Cerebellar cortex (tissue), 1 donor: ENCODE measurements around the gene TM4SF18.
A peak's percentile ranks its signal among the peaks of the same experiment; 100 is the strongest.
"Not testable (repeated sequence)": the region's sequence is repeated elsewhere in the genome, so short reads cannot be mapped to it uniquely, and the experiment has no call there.

ENCODE experiments used
- DNase-seq: peaks from one replicate; pipeline ENCODE4 v3.0.0-alpha.2; 2015; ENCODE audit warnings: low spot score

Gene TM4SF18

DNA sequence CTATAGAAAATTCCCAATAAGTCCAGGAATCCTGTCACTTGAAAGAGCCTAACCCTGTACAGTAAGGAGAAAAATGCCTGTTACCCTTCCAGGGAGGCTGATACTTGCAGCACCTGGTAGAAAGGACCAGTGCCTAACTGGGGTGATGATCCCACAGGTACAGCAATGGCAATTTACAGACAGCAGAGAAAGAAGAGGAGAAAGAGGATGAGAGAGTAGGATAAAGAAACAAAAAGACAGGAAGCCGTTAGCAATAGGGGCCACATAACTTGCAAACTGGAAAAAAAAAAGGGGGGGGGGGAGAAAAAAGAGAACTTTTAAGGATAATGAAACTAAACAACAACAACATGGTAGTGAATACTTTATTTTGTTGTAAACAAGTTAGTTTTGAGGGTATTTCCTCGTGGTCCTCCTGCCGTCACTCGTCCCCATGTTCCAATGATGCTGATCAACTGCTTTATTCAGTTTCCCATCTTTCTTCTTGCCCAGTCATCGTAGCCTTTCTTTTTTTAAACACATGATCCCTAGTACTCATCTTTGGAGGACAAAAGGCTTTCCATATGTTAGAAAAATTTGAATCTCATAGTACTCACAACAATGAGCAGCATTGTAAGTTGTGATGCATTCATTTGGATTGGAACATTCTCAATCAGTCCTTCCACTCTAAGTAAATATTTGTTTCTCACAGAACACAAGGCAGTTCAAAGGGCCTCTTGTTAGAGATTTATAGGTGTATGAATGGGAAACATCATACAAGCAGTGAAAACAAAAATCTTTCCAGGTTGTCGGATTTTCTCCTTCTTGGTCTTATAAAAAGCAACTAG, 35.5 kb upstream of the TM4SF18 start:
- DNase-seq: peak; percentile 60

DNA sequence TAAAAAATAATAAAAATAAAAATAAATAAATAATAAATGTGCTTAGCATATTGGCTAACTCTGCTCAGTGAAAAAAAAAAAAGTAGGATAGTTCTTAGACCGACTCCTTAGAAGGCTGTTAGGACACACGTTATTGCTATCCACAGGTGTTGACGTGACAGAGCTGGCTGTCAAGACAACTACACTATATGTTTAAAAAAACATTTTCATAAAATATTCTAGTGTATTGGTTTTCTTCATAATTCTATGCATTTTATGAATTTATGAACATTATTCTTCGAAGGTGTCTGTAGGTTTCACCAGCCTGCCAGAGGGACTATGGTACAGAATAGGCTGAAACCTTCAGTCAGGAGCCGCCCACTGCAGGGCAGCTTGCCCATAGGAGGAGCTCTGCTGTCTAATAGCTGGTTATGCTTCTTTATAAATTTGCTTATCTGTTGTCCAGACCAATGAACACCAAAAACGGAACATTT, 34.8 kb upstream of the TM4SF18 start:
- DNase-seq: peak; percentile 75

DNA sequence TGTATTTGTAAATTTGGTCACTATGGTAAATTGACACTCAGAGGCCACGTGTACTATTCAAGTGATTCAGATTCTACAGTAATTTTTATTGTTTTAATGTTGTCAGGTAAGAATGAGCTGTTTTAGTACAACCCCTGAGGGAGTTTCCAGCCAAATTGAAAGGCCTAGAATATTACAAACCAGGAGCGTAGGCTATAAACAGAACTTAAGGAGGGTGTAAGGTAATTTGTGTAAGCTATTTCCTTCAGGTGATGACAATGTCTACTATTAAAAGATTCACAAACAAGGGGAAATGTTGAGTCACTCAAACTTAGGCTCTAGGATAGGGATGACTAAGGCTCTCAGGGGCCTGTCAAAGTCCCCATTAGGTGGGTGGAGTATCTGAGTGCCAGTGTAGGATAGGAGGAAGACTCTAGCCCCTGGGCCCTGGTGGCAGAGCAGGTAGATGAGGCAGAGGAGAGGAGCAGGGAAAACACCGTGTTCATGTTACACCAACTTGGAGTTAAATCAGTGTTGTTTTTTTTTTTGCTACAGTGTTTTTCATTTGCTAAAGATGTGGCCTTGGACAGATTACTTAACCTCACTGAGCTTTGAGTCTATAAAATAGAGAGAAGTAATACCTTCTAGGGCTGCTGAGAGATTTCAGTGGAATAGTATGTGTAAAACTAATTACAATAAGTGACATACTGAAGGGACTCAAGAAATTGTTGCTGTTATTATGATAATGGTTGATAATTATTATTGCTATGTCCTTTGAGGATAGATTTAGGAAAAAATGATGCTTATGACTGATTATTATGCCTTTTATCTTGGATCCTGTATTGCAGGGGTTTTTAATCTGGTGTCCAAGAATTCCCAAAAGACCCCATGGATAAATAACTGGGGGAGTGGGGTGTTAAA, 33.8 kb upstream of the TM4SF18 start:
- DNase-seq: peak; percentile 91

DNA sequence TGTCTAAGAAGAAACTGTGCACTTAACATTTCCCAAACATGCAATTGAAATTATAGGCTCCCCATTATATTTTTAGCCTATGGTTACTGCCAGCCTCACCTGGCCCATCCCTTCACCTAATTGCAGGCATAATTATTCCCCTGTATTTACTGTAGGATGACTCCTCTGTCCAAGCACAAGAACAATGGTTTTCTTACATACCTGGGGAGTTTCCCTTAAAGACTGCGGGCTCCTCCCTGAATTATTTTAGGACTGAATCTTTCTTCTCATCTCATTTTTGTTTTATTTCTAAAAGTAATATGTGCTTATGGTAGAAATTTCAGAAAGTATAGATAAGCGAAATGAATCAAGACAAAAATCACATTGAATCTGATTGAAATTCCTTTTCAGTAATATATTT, 32.6 kb upstream of the TM4SF18 start:
- DNase-seq: no peak

DNA sequence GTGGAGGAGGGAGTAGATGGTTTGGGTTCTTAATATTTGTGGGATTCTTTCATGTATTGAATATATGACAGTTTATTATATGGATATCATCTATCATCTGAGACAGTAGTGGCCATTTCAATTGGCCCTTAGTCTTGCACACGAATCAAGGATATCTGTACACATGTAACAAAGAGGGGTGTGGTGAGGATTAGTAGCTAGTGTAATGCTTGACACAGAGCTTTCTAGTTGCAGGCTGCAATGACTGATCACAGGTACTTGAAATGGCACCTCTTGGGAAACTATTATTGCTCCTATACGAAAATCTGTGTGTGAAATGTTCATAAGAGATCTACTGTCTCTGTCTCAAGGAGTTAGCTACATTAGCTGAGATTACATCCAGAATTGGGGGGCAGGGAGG, 31.2 kb upstream of the TM4SF18 start:
- no peak for DNase-seq

DNA sequence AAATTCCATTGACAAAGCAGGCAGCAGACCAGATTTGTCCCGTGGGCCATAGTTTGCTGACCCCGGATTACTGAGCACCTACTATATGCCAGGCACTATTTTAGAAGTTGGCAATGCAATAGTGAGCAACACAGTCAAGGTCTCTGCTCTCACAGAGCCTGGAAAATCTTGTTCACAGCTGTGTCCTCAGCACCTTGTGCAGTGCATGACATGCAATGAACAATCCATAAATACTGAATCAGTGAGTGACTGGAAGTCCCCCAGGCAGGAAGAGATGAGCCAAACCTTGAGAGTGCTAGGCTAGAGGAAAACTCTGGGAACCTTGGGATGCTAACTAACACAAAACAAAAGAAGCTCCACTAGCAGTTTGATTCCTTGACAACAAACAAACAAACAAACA, 29.6 kb upstream of the TM4SF18 start:
- DNase-seq: no peak

DNA sequence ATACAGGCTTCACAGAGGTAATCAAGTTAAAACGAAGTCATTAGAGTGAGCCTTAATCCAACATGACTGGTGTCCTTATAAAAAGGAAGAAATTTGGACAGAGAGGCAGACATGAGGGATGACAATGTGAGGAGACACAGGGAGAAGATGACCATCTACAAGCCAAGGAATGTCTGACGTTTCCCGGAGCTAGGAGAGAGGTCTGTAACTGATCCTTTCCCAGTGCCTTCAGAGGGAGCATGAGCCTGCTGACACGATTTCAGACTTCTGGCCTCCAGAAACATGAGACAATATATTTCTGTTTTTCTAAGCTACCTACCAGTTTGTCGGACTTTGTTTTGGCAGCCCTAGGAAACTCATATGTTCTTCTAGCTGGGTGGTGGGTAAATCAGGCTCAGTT, 28.9 kb upstream of the TM4SF18 start:
- DNase-seq: no peak

DNA sequence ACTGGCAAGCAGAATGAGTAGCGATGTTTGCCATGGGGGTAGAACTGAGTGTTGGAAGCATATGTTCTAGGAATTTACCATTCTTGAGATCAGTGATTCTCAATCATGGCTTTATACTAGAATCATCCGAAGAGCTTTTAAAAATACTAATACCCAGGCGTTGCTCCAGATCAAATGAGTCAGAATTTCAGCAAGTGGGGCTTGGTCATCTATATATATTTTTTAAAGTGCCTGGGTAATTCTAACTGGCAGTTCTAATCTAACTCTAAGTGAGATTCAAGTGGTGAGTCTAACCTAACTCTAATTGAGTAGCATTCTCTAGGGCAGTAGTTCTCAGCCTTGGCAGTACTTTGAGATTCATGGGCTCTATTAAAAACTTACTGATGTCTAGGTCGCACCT, 23.2 kb upstream of the TM4SF18 start:
- DNase-seq: no peak

DNA sequence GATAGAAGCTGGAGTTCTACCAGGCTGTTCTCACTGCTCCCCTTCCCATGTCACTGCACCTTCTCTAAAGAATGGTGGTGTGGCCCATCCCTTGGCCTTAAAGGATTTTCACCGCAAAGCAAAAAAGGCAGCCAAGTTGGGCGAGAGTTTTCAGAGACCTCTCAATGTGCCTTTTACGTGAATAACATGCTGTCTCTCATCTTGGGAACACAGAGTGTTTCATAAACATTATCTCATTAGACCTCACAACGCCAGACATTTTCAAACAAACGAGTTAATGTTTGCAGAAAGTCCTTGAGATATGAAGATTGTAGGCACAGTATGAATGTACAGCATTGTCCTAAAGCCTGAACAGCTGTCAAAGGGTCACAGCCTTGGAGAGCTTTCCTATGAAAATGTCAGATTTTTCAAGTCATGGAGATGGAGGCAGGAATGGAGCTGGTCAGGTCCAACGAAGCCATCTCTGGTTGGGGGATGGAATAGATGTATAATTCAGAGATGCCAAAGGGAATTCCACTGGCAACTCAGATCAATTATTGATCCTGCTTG, 22.7 kb upstream of the TM4SF18 start:
- DNase-seq: no peak

DNA sequence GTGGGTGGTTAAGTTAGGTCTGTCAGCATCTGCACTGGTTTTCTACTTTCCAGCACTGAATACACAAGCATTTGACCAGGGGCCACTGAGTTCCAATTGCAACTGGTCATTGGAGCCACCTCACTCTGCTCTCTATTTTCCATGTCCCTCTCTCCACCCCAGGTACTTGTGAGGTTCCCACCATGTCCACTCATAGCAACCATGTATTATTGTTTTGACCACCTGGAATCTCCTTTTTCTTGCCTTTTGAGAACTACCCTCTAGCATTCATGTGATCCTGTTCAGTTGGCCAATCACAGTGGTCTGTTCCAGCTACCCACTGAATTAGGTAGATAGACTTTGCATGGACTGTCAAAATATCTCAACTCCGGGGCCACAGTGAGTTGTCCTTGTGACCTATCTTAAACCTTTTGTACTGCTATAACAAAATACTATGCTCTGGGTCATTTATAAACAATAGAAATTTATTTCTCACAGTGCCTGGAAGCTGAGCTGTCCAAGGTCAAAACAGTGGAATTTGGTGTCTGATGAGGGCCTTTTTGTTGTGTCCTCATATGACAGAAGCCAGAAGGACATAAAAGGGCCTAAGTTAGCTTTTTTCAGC, 20.2 kb upstream of the TM4SF18 start:
- no peak for DNase-seq

DNA sequence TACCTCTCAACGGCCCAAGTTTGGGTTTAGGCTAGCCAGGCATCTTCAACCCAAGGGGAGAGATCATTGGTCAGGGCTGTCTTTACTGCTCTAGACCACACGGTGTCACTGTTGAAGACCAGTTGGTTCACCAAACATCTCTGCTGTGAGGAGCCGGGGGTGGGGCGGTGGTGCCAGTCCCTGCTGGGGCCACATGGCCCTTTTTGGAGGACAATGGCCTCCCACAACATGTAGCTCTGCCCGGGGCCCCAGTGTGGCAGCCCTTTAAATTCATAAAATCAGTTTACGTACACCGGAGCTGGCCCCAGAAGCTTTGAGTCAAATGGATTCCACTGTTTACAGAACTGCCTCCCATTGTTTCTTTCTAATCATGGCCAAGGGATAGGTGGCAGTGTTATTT, 19.1 kb upstream of the TM4SF18 start:
- peak; percentile 79 for DNase-seq

DNA sequence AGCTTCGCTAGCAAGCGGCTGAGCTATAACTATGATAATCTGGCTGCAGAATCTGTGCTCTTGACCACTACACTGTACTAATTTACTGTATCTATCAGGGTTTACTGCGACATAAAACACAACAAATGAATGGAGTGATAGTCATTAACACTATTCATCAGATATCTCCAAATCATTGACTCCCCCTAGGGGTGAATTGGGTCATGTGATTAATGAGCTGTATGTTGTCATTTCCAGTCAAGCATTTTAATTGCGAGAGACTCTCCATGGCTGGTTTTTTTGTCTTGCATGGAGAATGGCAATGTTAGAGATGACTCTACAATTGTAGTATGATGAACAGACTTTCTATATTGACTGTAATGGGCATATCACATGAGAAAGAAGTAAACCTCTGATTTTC, 10.5 kb upstream of the TM4SF18 start:
- DNase-seq: no peak

DNA sequence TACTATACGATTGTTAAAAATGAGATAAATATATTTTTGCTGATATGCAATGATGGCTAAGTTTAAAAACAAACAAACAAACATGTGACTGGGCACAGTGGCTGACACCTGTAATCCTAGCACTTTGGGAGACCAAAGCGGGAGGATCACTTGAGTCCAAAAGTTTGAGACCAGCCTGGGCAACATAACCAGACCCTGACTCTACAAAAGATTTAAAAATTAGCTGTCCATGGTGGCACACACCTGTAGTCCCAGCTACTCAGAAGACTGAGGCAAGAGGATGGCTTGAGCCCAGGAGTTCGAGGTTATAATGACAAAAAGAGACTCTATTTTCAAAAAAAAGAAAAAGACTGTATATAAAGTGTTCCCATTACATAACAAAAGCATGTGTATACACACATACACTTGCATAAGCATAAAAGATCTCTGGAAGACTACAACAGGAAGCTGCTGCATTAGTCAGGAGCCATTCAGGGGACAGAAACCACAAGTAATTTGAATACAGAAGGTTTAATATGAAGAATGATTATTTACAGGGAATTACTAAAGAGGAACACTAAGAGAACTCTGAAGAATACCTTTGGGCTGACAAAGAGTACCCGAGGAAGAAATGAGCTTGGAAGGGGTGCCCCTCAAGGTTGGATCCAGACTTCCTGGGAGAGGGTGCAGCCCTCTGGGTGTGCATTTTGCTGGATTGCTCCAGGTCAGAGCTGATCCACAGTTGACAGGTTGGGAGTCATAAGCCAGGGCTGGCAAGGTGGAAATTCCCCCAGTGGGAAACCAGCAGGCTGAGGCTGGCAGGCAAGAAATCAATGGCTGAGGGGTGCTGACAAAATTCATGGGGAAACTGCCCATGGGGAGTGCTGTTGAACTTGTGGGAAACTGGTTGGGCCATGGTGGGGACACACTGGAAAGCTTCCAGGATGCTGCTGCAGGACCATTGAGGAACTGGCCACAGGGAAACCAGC, 9.3 kb upstream of the TM4SF18 start:
- no peak for DNase-seq

DNA sequence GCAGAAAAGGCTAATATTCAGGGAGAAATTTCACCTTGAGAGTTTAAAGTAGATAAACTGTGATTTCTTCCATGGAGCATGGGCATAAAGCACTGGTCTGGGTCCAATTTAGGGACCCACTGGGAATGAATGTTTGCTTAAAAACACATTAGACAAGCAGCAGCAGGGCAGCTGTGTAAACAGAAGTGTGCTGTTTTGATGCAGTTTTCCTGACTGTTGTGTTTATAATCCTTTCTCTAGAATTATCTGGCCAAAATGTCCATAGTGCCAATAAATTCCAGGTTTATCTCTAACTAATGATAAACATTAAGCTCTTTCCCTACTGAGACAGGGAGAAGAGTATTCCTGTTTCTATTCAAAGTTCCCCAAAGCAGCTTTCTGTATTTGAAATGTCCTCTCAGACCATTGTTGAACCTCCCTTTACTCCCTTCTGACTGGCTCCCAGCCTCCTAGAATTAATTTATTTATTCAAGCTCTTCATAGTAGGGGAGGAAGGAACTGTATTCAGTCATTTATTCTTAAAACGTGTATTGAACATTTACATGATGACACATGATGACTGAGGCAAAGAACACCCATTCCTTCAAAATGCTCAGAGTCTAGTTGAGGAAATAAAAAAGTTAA, 7.0 kb upstream of the TM4SF18 start:
- DNase-seq: peak; percentile 54

DNA sequence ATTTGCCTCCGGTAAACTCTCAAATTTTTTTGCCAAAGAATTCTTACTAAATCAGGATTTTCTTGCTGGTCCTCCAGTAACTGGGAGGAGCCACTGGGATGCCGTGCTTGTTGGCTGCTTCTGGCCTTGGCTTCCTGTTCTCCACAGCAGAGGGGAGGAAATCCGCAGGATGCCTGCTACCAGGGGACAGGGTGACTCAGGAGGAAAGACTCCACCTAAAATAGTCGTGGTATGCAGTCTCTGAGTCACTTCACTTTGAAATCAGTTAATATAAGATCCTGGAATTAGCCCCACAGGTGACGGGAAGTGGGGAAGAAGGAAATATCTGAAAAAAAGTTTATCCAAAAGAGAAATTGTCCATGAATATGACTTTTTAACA, 6.5 kb upstream of the TM4SF18 start:
- peak; percentile 92 for DNase-seq

DNA sequence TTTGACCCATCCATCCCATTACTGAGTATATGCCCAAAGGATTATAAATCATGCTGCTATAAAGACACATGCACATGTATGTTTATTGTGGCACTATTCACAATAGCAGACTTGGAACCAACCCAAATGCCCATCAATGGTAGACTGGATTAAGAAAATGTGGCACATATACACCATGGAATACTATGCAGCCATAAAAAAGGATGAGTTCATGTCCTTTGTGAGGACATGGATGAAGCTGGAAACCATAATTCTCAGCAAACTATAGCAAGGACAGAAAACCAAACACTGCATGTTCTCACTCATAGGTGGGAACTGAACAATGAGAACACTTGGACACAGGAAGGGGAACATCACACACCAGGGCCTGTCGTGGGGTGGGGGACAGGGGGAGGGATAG, 4.0 kb upstream of the TM4SF18 start:
- not testable (repeated sequence) for DNase-seq

DNA sequence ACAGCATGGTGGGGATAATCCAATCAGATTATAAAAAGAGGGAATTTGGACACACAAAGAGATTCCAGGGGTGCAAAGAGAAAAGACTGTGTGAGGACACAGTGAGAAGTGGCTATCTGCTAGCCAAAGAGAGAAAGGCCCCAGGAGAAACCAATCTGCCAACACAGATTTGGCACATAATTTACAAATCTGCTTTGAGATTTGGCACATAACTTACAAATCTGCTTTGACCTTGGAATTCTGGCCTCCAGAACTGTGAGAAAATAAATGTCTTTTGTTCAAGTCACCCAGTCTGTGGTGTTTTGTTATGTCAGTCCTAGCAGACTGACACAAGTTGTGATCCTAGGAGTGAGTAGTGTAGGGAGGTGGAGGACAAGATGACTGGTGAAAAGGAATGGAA, 3.5 kb upstream of the TM4SF18 start:
- DNase-seq: no peak

DNA sequence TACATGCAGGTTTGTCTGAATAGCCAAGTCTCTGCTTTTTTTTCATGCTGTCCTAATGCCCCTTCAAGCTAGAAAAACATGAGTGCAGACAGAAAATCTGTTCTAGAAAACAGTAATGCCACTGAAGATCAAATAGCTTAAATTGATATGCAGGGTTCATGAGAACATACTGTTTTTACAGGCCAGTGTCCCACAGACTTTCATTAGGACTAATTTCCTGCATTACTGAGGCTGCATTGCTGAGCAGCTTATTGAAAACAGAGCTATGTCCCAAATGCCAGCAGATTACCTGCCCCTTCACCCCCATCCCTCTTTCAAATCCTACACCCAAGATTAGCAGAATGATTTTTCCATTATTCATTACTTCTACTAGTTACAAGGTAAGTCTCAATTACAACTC, 665 bp downstream of the TM4SF18 start:
- DNase-seq: peak; percentile 95

DNA sequence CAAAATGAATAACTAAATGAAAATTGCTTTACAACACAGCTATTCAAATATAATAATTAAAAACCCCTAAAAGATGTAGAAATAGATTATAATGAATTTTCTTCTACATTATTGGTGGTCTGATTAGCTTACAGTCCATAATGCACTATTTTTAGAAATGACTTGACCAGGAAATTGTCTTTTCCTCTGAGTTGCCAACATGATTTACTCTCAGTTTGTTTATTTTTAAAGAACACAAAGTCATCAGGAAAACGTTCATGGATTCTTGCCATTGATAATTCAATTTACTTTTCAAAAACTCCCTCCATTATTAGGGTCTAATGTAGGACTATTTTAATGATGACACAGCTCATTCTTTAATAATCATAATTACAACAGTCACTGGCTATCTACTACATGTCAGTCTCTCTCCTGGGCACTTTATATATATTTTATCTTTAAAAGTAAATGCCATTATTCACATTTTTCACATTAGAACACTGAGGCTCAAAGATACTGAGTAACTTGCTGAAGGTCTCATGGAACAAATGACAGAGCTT, 1.1 kb downstream of the TM4SF18 start:
- DNase-seq: no peak

DNA sequence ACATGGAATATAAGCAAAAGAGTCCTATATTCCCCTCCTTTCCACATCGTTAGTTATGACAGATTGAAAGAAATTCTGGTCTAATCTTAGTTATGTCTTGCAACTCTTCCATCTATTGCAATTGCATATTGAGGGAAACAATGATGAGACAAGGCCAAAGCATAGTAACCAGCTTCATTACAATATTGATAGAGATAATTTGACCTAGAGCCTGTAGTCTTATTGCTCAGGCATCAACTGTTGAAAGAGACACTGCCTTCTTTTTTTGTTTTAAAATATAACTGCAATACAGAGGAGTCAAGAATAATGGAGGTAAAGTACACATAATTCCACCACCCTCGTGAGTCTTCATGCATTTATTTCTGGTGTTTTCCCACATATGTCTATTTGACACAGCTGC, 2.0 kb downstream of the TM4SF18 start:
- no peak for DNase-seq
